Measurements from ENCODE around the gene BLM. TPM values are rescaled to one million over a fixed set of nuclear protein-coding genes. Genes with fewer than 3 reads are reported as not detected.

Gene BLM
- polyA plus RNA-seq, 2 of the 4 experiments (the other 2 are of a cell fraction) = 10.5 to 15.2 TPM

DNA sequence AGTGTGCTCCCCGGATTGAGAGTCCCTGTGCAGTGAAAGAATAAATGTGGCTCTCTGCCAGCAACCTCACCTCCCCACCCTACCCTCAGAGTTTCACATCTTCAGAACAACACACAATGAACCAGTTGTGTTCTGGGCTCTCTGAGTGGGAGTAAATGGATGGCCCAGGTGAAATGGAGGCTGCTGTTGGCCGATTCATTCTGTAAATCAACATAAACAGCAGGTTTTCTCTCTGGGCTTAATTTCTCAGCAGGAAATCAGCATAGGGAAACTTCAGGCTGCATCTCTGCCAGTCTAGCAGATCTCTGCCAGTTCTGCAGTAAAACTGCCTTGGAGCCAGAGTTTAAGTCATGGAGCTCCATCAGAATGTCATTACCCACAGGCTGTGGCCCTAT lies 96.6 kb downstream of the BLM start:
- ChIA-PET CTCF (interaction anchor here (1.1 to 3.0 kb wide), 2 partner anchors 72 to 166 kb away, joined by 5 to 19 read pairs; no protein-coding TSS in a partner anchor), POLR2A (no interaction called here)
- Histone ChIP-seq H3K27ac (no peak overlapping the region), H3K4me3 (no peak overlapping the region), H3K9me3 (no peaks in the 10 kb centered on the region), H3K4me1 (no peaks in the 10 kb centered on the region), H3K4me2 (no peak overlapping the region)
- ATAC-seq = no peak
- DNase-seq (ENCODE audit: low read depth in 1 of 2, low spot score in 1 of 2) = no peak
- 95% methylated on average over 2 of the region's 2 CpGs for WGBS (ENCODE audit: missing lambda C conversion rate)
- TF ChIP-seq CBX2 (IDR thresholded peaks at IDR 0.05; ENCODE audit: borderline replicate concordance, low read depth) (no peak), EHMT2 (IDR thresholded peaks at IDR 0.05; ENCODE audit: low read depth) (no peak), RAD21 (conservative IDR thresholded peaks at IDR 0.05 in 1 of 2, IDR thresholded peaks at IDR 0.05 in 1 of 2) (no peak), MAZ (IDR thresholded peaks at IDR 0.05; ENCODE audit: borderline replicate concordance, low read depth, low read length) (no peak), JUNB (IDR thresholded peaks at IDR 0.05) (no peak), HEYL (CRISPR knock-in tag; IDR thresholded peaks at IDR 0.05) (no peak), JUN (IDR thresholded peaks at IDR 0.05) (no peak), FOSL2 (IDR thresholded peaks at IDR 0.05) (no peak), FOSL2 (CRISPR knock-in tag; IDR thresholded peaks at IDR 0.05) (no peak), FOSB (CRISPR knock-in tag; IDR thresholded peaks at IDR 0.05) (no peak), CBX8 (IDR thresholded peaks at IDR 0.05) (no peak), KDM5A (IDR thresholded peaks at IDR 0.05) (no peak), ZNF302 (CRISPR knock-in tag; IDR thresholded peaks at IDR 0.05) (no peak), POLR2AphosphoS2 (conservative IDR thresholded peaks at IDR 0.05; ENCODE audit: low read length) (no peak), POLR2A (IDR thresholded peaks at IDR 0.05; ENCODE audit: low read length) (no peak)
- TF ChIP-seq, protein P1, sequence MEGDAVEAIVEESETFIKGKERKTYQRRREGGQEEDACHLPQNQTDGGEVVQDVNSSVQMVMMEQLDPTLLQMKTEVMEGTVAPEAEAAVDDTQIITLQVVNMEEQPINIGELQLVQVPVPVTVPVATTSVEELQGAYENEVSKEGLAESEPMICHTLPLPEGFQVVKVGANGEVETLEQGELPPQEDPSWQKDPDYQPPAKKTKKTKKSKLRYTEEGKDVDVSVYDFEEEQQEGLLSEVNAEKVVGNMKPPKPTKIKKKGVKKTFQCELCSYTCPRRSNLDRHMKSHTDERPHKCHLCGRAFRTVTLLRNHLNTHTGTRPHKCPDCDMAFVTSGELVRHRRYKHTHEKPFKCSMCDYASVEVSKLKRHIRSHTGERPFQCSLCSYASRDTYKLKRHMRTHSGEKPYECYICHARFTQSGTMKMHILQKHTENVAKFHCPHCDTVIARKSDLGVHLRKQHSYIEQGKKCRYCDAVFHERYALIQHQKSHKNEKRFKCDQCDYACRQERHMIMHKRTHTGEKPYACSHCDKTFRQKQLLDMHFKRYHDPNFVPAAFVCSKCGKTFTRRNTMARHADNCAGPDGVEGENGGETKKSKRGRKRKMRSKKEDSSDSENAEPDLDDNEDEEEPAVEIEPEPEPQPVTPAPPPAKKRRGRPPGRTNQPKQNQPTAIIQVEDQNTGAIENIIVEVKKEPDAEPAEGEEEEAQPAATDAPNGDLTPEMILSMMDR (IDR thresholded peaks at IDR 0.05) = no peak
- no peak for FAIRE-seq

DNA sequence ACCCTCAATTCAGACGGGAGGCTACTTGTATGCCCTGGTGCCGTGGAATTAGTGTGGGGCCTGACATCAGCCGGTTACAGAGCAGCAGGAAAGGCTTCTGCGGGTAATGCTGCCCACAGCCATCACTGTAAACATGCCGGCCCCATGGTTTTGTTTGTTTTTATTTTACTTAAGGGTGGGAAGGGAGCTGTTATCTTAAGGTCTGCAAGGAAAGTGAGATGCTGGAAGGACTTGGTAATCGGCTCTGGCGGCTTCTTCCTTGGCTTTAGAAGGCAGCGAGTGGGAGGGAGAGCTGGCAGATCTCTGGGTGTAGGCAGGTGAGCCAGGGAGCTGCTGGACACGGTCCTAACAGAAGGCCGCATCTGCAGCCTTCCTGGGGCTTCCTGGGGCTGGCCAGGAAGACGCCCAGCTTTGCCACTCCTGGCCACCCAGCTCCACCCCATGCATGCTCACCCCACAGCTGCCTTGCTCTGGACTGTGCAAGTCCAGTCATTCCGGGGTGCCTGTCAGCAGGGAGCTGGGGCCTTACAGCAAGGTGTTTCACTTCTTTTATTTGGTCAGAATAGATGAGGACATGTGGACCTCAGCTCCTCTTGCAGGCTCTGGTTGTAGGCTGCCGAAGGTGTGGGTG lies 97.2 kb downstream of the BLM start:
- ChIA-PET POLR2A (no interaction called here), CTCF (interaction anchor here (1.0 to 3.0 kb wide), 3 partner anchors 46 to 166 kb away, joined by 3 to 19 read pairs (median 5); no protein-coding TSS in a partner anchor)
- FAIRE-seq = no peak
- DNase-seq (ENCODE audit: low read depth in 1 of 2, low spot score in 1 of 2) = no peak
- TF ChIP-seq NFE2L2 (conservative IDR thresholded peaks at IDR 0.05; ENCODE audit: low read length) = no peak
- no peak for TF ChIP-seq HDAC2 (IDR thresholded peaks at IDR 0.05)
- no peak for TF ChIP-seq MYC (IDR thresholded peaks at IDR 0.05; ENCODE audit: borderline replicate concordance, low read length)
- TF ChIP-seq EHMT2 (IDR thresholded peaks at IDR 0.05; ENCODE audit: low read depth) = no peak
- TF ChIP-seq ZNF302 (CRISPR knock-in tag; IDR thresholded peaks at IDR 0.05) = no peak
- no peak for TF ChIP-seq PHF8 (IDR thresholded peaks at IDR 0.05; ENCODE audit: borderline replicate concordance, low read depth)
- no peak for TF ChIP-seq EP300 (IDR thresholded peaks at IDR 0.05)
- TF ChIP-seq CEBPB (IDR thresholded peaks at IDR 0.05) = no peak
- TF ChIP-seq HOXB5 (CRISPR knock-in tag; IDR thresholded peaks at IDR 0.05) = no peak
- no peak for TF ChIP-seq ATOH8 (CRISPR knock-in tag; IDR thresholded peaks at IDR 0.05; ENCODE audit: low read depth)
- TF ChIP-seq SREBF2 (IDR thresholded peaks at IDR 0.05) = no peak
- no peak for TF ChIP-seq JUNB (IDR thresholded peaks at IDR 0.05)
- no peak for TF ChIP-seq CHD4 (IDR thresholded peaks at IDR 0.05; ENCODE audit: borderline replicate concordance)
- no peak for TF ChIP-seq KDM1A (IDR thresholded peaks at IDR 0.05; ENCODE audit: low read depth)
- no peak for TF ChIP-seq ZC3H11A (IDR thresholded peaks at IDR 0.05)
- no peak for ATAC-seq
- Histone ChIP-seq H3K4me1 (no peaks in the 10 kb centered on the region), H3K4me3 (no peak overlapping the region), H3K9me3 (no peaks in the 10 kb centered on the region), H3K27ac (no peak overlapping the region), H3K4me2 (no peak overlapping the region)
- WGBS (ENCODE audit: missing lambda C conversion rate) = 83% methylated on average over 13 of the region's 13 CpGs
